Measurements from ENCODE around the gene BCL7C. TPM values are rescaled to one million over a fixed set of nuclear protein-coding genes. Genes with fewer than 3 reads are reported as not detected.
"Not testable (repeated sequence)": the region's sequence is repeated elsewhere in the genome, so short reads cannot be mapped to it uniquely, and the experiment has no call there.

Gene BCL7C
- total RNA-seq, 1 donor from 2014 or later, result 37.6 TPM

- Mint-ChIP-seq H3K27me3 (ENCODE audit: unreplicated experiment) (no peaks in the 10 kb centered on the region), H3K36me3 (ENCODE audit: unreplicated experiment) (peaks cover 5% of the 10 kb centered on the region), H3K27ac (ENCODE audit: unreplicated experiment) (peak overlapping the region; percentile 99), H3K9me3 (ENCODE audit: unreplicated experiment) (no peaks in the 10 kb centered on the region), H3K4me1 (ENCODE audit: unreplicated experiment) (peaks cover 26% of the 10 kb centered on the region), H3K4me3 (ENCODE audit: unreplicated experiment) (peak overlapping the region; percentile 93)
- DNase-seq (ENCODE audit: extremely low spot score, unreplicated experiment), result no peak
- TF ChIP-seq, protein P1, sequence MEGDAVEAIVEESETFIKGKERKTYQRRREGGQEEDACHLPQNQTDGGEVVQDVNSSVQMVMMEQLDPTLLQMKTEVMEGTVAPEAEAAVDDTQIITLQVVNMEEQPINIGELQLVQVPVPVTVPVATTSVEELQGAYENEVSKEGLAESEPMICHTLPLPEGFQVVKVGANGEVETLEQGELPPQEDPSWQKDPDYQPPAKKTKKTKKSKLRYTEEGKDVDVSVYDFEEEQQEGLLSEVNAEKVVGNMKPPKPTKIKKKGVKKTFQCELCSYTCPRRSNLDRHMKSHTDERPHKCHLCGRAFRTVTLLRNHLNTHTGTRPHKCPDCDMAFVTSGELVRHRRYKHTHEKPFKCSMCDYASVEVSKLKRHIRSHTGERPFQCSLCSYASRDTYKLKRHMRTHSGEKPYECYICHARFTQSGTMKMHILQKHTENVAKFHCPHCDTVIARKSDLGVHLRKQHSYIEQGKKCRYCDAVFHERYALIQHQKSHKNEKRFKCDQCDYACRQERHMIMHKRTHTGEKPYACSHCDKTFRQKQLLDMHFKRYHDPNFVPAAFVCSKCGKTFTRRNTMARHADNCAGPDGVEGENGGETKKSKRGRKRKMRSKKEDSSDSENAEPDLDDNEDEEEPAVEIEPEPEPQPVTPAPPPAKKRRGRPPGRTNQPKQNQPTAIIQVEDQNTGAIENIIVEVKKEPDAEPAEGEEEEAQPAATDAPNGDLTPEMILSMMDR (IDR thresholded peaks at IDR 0.05), result no peak
Measured at GRCh38 chr16:30874244-30874820, 19.5 kb downstream of the BCL7C start.

DNA sequence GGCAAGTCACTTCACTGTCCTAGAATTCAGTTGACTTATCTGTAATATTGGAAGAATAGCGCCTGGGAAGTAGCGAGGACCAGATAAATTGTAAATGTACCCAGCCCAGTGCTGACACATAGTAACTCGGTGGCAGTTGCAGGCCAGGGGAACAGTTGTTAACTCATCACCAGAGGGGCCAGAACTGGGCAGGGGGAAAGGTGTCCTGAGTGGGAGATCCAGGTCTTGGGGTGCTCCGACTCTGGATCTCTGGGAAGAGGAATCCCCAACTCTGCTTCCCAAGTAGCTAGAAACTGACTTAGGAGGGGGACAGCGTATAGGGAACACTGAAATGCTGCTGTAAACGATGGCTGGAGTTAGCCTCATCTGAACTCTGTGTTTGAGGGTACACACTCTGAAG is 23.0 kb downstream of the BCL7C start:
- TF ChIP-seq, protein P1 (IDR thresholded peaks at IDR 0.05), result no peak
- Mint-ChIP-seq H3K36me3 (ENCODE audit: unreplicated experiment) (peaks cover 2% of the 10 kb centered on the region), H3K4me3 (ENCODE audit: unreplicated experiment) (no peak overlapping the region), H3K4me1 (ENCODE audit: unreplicated experiment) (peaks cover 11% of the 10 kb centered on the region), H3K27ac (ENCODE audit: unreplicated experiment) (no peak overlapping the region), H3K9me3 (ENCODE audit: unreplicated experiment) (no peaks in the 10 kb centered on the region), H3K27me3 (ENCODE audit: unreplicated experiment) (no peaks in the 10 kb centered on the region)
- DNase-seq (ENCODE audit: extremely low spot score, unreplicated experiment), result no peak

DNA sequence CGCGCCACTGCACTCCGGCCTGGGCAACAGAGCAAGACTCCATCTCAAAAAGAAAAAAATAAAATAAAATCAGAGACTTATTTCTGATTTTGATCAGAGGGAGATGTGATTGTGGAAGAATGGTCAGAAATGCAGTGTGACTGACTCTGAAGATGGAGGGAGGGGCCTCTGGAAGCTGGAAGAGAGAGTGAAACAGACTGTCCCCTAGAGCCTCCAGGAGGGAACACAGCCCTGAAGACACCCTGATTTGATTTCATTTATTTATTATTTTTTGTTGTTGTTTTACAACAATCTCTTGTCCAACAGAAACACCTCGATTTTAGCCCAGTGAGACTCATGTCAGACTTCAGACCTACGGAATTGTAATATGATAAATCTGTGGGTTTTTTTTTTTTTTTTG is 26.1 kb downstream of the BCL7C start:
- TF ChIP-seq, protein P1 (IDR thresholded peaks at IDR 0.05), result peak; percentile 33
- peaks cover 1% of the 10 kb centered on the region for H3K4me1 Mint-ChIP-seq (ENCODE audit: unreplicated experiment)
- no peak overlapping the region for H3K4me3 Mint-ChIP-seq (ENCODE audit: unreplicated experiment)
- DNase-seq (ENCODE audit: extremely low spot score, unreplicated experiment), result no peak
- H3K27ac Mint-ChIP-seq (ENCODE audit: unreplicated experiment), result no peak overlapping the region
- no peaks in the 10 kb centered on the region for H3K27me3 Mint-ChIP-seq (ENCODE audit: unreplicated experiment)
- H3K9me3 Mint-ChIP-seq (ENCODE audit: unreplicated experiment), result no peaks in the 10 kb centered on the region
- peaks cover 2% of the 10 kb centered on the region for H3K36me3 Mint-ChIP-seq (ENCODE audit: unreplicated experiment)

DNA sequence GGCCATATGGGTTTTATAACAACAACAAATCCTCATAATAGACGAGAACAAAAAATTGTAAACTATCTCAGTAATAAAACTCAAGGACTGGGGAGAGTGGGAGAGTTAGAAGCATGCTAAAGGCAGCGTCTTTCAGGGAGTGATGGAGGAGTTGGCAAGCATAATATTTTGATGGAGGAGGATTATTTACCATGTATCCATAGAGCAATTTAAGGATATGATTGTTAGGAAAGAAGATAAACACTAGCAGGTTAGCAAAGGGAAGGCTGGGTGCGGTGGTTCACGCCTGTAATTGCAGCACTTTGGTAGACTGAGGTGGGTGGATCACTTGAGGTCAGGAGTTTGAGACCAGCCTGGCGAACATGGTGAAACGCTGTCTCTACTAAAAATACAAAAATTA is 27.8 kb downstream of the BCL7C start:
- TF ChIP-seq, protein P1 (IDR thresholded peaks at IDR 0.05), result no peak
- DNase-seq (ENCODE audit: extremely low spot score, unreplicated experiment), result no peak
- Mint-ChIP-seq H3K27me3 (ENCODE audit: unreplicated experiment) (no peaks in the 10 kb centered on the region), H3K36me3 (ENCODE audit: unreplicated experiment) (peaks cover 2% of the 10 kb centered on the region), H3K4me1 (ENCODE audit: unreplicated experiment) (peaks cover 1% of the 10 kb centered on the region), H3K4me3 (ENCODE audit: unreplicated experiment) (no peak overlapping the region), H3K27ac (ENCODE audit: unreplicated experiment) (no peak overlapping the region), H3K9me3 (ENCODE audit: unreplicated experiment) (no peaks in the 10 kb centered on the region)

DNA sequence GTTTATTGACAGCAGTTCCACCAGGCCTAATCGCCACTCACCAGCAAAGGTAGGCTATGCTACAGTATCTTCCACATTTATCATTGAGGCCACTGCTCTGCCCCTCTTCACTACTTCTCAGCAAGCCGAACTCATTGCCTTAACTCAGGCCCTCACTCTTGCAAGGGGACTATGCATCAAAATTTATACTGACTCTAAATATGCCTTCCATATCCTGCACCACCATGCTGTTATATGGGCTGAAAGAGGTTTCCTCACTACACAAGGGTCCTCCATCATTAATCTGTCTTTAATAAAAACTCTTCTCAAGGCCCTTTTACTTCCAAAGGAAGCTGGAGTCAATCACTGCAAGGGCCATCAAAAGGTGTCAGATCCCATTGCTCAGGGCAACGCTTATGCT is 30.7 kb downstream of the BCL7C start:
- not testable (repeated sequence) for H3K27ac Mint-ChIP-seq (ENCODE audit: unreplicated experiment); H3K27me3 Mint-ChIP-seq (ENCODE audit: unreplicated experiment); H3K36me3 Mint-ChIP-seq (ENCODE audit: unreplicated experiment); H3K4me3 Mint-ChIP-seq (ENCODE audit: unreplicated experiment); H3K4me1 Mint-ChIP-seq (ENCODE audit: unreplicated experiment); H3K9me3 Mint-ChIP-seq (ENCODE audit: unreplicated experiment); DNase-seq (ENCODE audit: extremely low spot score, unreplicated experiment)

- H3K27ac Mint-ChIP-seq (ENCODE audit: unreplicated experiment); H3K9me3 Mint-ChIP-seq (ENCODE audit: unreplicated experiment); H3K4me1 Mint-ChIP-seq (ENCODE audit: unreplicated experiment); H3K27me3 Mint-ChIP-seq (ENCODE audit: unreplicated experiment); DNase-seq (ENCODE audit: extremely low spot score, unreplicated experiment); H3K36me3 Mint-ChIP-seq (ENCODE audit: unreplicated experiment); H3K4me3 Mint-ChIP-seq (ENCODE audit: unreplicated experiment): not testable (repeated sequence)
Measured at GRCh38 chr16:30860729-30861128, 33.1 kb downstream of the BCL7C start.

Data from osteocyte (in vitro differentiated cells).